Neural progenitor cell (in vitro differentiated cells): ENCODE measurements around the gene ABCC1. TPM values are rescaled to one million over a fixed set of nuclear protein-coding genes. Genes with fewer than 3 reads are reported as not detected.

Experiments
- DNase-seq: peaks from one replicate; pipeline ENCODE4 v3.0.0-alpha.2; 2016; ENCODE audit warnings: low spot score
- H2AFZ ChIP-seq: fragments of 200-600 bp; sonication (generic); replicated peaks from 2 replicates; pipeline ENCODE4 v1.6.1; 2016; ENCODE audit warnings: antibody characterized with exemption
- H3F3A ChIP-seq: fragments of 200-600 bp; sonication (generic); 2 replicates; pipeline ENCODE4 v1.6.1; 2016; ENCODE audit warnings: antibody characterized with exemption, low read depth
- H3K27ac ChIP-seq: fragments of 200-600 bp; sonication (generic); 2 replicates; pipeline ENCODE4 v1.5.1; 2016; ENCODE audit warnings: mild to moderate bottlenecking
- H3K27me3 ChIP-seq: fragments of 200-600 bp; sonication (generic); 2 replicates; pipeline ENCODE4 v1.6.1; 2016; ENCODE audit warnings: mild to moderate bottlenecking, moderate library complexity
- H3K36me3 ChIP-seq: fragments of 200-600 bp; sonication (generic); 2 replicates; pipeline ENCODE4 v1.5.1; 2016
- H3K4me1 ChIP-seq: fragments of 200-600 bp; sonication (generic); 2 replicates; pipeline ENCODE4 v1.6.1; 2016; ENCODE audit warnings: mixed run types
- H3K4me2 ChIP-seq: fragments of 200-600 bp; sonication (generic); 2 replicates; pipeline ENCODE4 v1.6.1; 2016
- H3K4me3 ChIP-seq: fragments of 200-600 bp; sonication (generic); 2 replicates; pipeline ENCODE4 v1.5.1; 2016
- H3K79me2 ChIP-seq: fragments of 200-600 bp; sonication (generic); 2 replicates; pipeline ENCODE4 v1.6.1; 2016; ENCODE audit warnings: low read depth
- H3K9ac ChIP-seq: fragments of 200-600 bp; sonication (generic); 2 replicates; pipeline ENCODE4 v1.6.1; 2016
- H3K9me3 ChIP-seq: fragments of 200-600 bp; sonication (generic); 2 replicates; pipeline ENCODE4 v1.5.1; 2016; ENCODE audit warnings: low read depth
- H4K20me1 ChIP-seq: fragments of 200-600 bp; sonication (generic); 2 replicates; pipeline ENCODE4 v1.6.1; 2016; ENCODE audit warnings: low read depth
- H3K27ac Mint-ChIP-seq: 3 replicates; pipeline ENCODE4 v1.8.0; 2021; ENCODE audit warnings: mixed read lengths
- H3K27me3 Mint-ChIP-seq: 2 replicates; pipeline ENCODE4 v1.8.0; 2022; ENCODE audit warnings: low read depth, mild to moderate bottlenecking, inconsistent platforms, moderate library complexity, mixed read lengths; ENCODE audit not compliant: insufficient read depth
- H3K36me3 Mint-ChIP-seq: 3 replicates; pipeline ENCODE4 v1.8.0; 2021; ENCODE audit warnings: mixed read lengths
- H3K4me1 Mint-ChIP-seq: 3 replicates; pipeline ENCODE4 v1.8.0; 2021; ENCODE audit warnings: mixed read lengths
- H3K4me3 Mint-ChIP-seq: 3 replicates; pipeline ENCODE4 v1.8.0; 2021; ENCODE audit warnings: mild to moderate bottlenecking, moderate library complexity, mixed read lengths
- H3K9me3 Mint-ChIP-seq: 3 replicates; pipeline ENCODE4 v1.8.0; 2020; ENCODE audit warnings: mixed read lengths
- EZH2 ChIP-seq: fragments of 200-600 bp; sonication (generic); IDR thresholded peaks from 2 replicates; pipeline ENCODE4 v1.6.1; 2017; ENCODE audit warnings: antibody characterized with exemption, mild to moderate bottlenecking, moderate library complexity
- EZH2phosphoT487 ChIP-seq: fragments of 200-600 bp; sonication (generic); IDR thresholded peaks from 2 replicates; pipeline ENCODE4 v1.6.1; 2017; ENCODE audit warnings: antibody characterized with exemption
- total RNA-seq: library from RNA; depleted of rRNA; stranded (reverse); fragments of >200 nt; gene quantifications from 2 replicates; pipeline ENCODE4 v1.2.3, GENCODE V29; 2015; ENCODE audit warnings: low replicate concordance
- TF ChIP-seq, protein P1 (sequence below): fragments of 200-600 bp; sonication (generic); IDR thresholded peaks from 2 replicates; pipeline ENCODE4 v1.5.1; 2017; ENCODE audit warnings: antibody characterized with exemption, mild to moderate bottlenecking

The ABCC1 gene
- total RNA-seq, 1 donor from 2014 or later: 17.5 TPM

DNA sequence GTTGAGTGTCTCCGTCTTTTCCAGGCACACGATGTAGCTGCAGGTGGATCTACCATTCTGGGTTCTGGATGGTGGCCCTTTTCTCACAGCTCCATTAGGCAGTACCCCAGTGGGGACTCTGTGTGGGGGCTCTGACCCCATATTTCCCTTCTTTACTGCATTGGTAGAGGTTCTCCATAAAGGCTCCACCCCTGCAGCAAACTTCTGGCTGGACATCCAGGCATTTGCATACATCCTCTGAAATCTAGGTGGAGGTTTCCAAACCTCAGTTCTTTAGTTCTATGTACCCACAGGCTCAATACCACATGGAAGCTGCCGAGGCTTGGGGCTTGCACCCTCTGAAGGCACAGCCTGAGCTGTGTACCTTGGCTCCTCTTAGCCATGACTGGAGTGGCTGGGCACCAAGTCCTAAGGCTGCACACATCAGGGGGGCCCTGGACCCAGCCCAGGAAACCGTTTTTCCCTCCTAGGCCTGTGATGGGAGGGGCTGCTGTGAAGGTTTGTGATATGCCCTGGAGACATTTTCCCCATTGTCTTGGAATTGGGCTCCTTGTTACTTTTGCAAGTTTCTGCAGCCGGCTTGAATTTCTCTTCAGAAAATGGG lies 14.0 kb downstream of the ABCC1 start:
- Mint-ChIP-seq H3K27me3 (peaks cover 11% of the 10 kb centered on the region), H3K36me3 (peaks cover 15% of the 10 kb centered on the region), H3K4me3 (no peak overlapping the region), H3K9me3 (peaks cover 23% of the 10 kb centered on the region), H3K4me1 (peaks cover 23% of the 10 kb centered on the region), H3K27ac (no peak overlapping the region)
- Histone ChIP-seq H3K4me1 (peaks cover 21% of the 10 kb centered on the region), H3K4me3 (no peak overlapping the region), H3K27ac (no peak overlapping the region), H3F3A (peaks cover 29% of the 10 kb centered on the region), H3K9ac (no peak overlapping the region), H3K4me2 (no peak overlapping the region), H3K9me3 (no peaks in the 10 kb centered on the region), H3K27me3 (no peaks in the 10 kb centered on the region), H3K79me2 (peaks cover 88% of the 10 kb centered on the region), H3K36me3 (no peaks in the 10 kb centered on the region), H4K20me1 (peaks cover 58% of the 10 kb centered on the region), H2AFZ (no peak overlapping the region)
- TF ChIP-seq EZH2phosphoT487 (no peak), EZH2 (no peak)
- TF ChIP-seq, protein P1, sequence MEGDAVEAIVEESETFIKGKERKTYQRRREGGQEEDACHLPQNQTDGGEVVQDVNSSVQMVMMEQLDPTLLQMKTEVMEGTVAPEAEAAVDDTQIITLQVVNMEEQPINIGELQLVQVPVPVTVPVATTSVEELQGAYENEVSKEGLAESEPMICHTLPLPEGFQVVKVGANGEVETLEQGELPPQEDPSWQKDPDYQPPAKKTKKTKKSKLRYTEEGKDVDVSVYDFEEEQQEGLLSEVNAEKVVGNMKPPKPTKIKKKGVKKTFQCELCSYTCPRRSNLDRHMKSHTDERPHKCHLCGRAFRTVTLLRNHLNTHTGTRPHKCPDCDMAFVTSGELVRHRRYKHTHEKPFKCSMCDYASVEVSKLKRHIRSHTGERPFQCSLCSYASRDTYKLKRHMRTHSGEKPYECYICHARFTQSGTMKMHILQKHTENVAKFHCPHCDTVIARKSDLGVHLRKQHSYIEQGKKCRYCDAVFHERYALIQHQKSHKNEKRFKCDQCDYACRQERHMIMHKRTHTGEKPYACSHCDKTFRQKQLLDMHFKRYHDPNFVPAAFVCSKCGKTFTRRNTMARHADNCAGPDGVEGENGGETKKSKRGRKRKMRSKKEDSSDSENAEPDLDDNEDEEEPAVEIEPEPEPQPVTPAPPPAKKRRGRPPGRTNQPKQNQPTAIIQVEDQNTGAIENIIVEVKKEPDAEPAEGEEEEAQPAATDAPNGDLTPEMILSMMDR: no peak
- no peak for DNase-seq

DNA sequence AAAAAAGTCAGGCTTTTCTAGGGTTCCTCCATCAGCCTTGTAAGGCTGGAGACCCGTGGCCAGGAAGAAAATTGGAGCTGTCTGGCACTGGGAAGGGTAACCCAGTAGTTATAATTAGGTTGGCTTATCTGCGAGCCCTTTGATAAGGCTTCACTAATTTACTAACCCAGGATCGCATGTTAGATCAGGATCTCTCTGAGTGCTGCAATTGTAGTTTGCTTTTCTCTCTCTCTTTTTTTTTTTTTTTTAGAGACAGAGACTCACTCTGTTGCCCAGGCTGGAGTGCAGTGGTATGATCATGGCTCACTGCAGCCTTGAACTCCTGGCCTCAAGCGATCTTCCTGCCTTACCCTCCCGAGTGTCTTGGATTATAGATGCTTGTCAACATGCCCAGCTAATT lies 17.0 kb downstream of the ABCC1 start:
- H4K20me1 ChIP-seq: peaks cover 32% of the 10 kb centered on the region
- H3K9ac ChIP-seq: no peak overlapping the region
- no peak overlapping the region for H3K4me3 ChIP-seq
- Mint-ChIP-seq H3K4me1 (peaks cover 9% of the 10 kb centered on the region), H3K4me3 (no peak overlapping the region), H3K36me3 (peaks cover 19% of the 10 kb centered on the region), H3K27me3 (peaks cover 5% of the 10 kb centered on the region), H3K27ac (no peak overlapping the region), H3K9me3 (peaks cover 27% of the 10 kb centered on the region)
- peaks cover 12% of the 10 kb centered on the region for H3F3A ChIP-seq
- no peaks in the 10 kb centered on the region for H3K27me3 ChIP-seq
- no peaks in the 10 kb centered on the region for H3K9me3 ChIP-seq
- no peak overlapping the region for H3K4me2 ChIP-seq
- H3K36me3 ChIP-seq: no peaks in the 10 kb centered on the region
- no peak overlapping the region for H2AFZ ChIP-seq
- peaks cover 7% of the 10 kb centered on the region for H3K4me1 ChIP-seq
- H3K79me2 ChIP-seq: peaks cover 83% of the 10 kb centered on the region
- no peak overlapping the region for H3K27ac ChIP-seq
- TF ChIP-seq EZH2phosphoT487 (no peak), EZH2 (no peak)
- TF ChIP-seq, protein P1: no peak
- no peak for DNase-seq

DNA sequence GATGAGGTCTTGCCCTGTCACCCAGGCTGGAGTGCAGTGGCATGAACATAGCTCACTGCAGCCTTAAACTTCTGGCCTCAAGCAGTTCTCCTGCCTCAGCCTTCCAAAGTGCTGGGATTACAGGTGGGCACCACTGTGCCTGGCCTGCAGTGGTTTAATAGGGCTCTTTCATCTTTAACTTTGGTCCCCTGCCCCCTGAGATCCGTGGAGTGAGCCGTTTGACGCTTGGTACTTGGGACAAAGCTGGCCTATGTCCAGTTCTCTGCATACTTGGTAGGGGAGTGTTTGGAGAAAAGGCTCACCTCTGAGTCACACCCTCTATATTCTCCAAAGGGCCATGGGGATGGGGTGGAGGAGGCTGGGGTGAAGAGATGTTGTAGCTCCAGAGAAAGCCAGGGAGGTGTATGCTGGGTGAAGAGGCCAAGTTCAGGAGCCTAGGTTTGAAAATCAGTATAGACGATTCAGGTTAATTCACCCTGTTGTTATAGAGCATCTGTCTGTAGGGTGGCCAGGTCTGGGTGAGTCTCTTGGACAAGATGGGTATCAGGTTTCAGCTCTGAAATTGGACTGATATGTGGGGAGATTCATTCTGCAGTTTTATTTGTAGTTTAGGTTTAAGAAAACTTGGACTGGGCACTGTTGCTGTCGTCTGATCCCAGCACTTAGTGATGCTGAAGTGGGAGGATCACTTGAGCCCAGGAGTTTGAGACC lies 17.6 kb downstream of the ABCC1 start:
- H3F3A ChIP-seq: peaks cover 12% of the 10 kb centered on the region
- no peak overlapping the region for H3K4me3 ChIP-seq
- Mint-ChIP-seq H3K4me3 (no peak overlapping the region), H3K9me3 (peaks cover 31% of the 10 kb centered on the region), H3K36me3 (peaks cover 22% of the 10 kb centered on the region), H3K4me1 (peaks cover 9% of the 10 kb centered on the region), H3K27ac (no peak overlapping the region), H3K27me3 (peaks cover 5% of the 10 kb centered on the region)
- H3K79me2 ChIP-seq: peaks cover 83% of the 10 kb centered on the region
- DNase-seq: no peak
- peaks cover 32% of the 10 kb centered on the region for H4K20me1 ChIP-seq
- H3K36me3 ChIP-seq: no peaks in the 10 kb centered on the region
- H3K27ac ChIP-seq: no peak overlapping the region
- H3K27me3 ChIP-seq: no peaks in the 10 kb centered on the region
- no peak overlapping the region for H2AFZ ChIP-seq
- H3K9me3 ChIP-seq: no peaks in the 10 kb centered on the region
- H3K9ac ChIP-seq: no peak overlapping the region
- TF ChIP-seq, protein P1: no peak
- TF ChIP-seq EZH2 (no peak), EZH2phosphoT487 (no peak)
- H3K4me2 ChIP-seq: no peak overlapping the region
- peaks cover 7% of the 10 kb centered on the region for H3K4me1 ChIP-seq
